Lung microvascular endothelial cell (primary cell): ENCODE measurements around the gene ZNF280A. TPM values are rescaled to one million over a fixed set of nuclear protein-coding genes. Genes with fewer than 3 reads are reported as not detected.
A peak's percentile ranks its signal among the peaks of the same experiment; 100 is the strongest.
"Not testable (repeated sequence)": the region's sequence is repeated elsewhere in the genome, so short reads cannot be mapped to it uniquely, and the experiment has no call there.

Experiments used
- DNase-seq, 2 donors: peaks; one replicate each; pipeline versions ENCODE4 v3.0.0 to v3.0.0-alpha.2; 2010; ENCODE audit warnings: low read depth in 2 of 2
- total RNA-seq: library from RNA; depleted of rRNA; stranded (reverse); fragments of >200 nt; gene quantifications from 2 replicates; pipeline ENCODE4 v1.2.1, GENCODE V29; 2014

ZNF280A gene
- total RNA-seq, 1 donor from 2014 or later = not detected

DNA sequence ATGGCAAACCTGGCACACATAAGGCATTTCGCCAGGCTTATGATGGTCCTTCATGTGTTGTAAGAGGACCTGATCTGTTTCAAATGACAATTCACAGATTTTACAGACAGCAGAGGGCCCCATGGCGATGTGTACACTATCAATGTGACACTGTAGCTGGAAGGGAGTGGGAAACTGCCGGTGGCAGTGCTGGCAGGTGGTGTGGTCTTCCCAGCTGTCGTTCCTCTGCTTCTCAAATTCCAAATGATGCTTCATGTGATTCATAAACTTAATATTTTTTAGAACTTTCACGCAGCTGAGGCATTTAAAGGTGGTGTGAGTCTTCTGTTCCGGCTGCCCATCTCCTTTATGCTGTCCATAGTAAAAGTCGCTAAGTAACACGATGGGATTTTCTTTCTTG, 5.6 kb downstream of the ZNF280A start:
- not testable (repeated sequence) for DNase-seq

DNA sequence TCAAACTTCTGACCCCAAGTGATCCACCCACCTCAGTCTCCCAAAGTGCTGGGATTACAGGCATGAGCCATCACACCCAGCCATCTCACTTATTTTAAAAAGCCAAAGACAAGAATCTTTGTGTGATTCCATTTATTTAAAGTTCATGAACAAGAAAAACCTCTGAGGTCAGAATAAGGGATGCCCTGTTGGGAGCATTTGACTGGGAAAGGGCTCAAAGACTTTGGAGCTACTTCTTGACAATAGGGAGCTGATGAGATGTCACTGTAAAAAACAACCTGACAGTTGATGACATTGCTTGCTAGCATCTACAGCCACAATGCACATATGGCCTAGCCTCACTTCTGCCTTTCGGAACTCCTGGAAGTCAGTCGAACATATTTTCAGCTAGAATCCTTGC, 6.5 kb downstream of the ZNF280A start:
- no peak for DNase-seq

DNA sequence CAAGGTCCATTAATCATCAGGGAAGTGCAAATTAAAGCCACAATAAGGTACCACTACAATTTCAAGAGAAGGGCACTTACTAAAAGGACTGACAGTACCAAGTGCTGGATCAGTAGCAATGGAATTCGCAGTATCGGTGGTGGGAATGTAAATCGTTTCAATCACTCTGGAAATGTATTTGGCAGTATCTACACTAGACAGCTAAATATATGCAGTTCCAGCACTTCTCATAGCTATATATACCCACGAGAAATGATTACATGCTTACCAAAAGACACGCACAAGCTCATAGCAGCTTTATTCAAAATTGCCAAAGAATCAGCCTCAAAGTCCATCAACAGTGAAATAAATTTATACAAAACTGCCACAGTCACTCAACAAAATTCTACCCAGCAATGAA, 7.1 kb downstream of the ZNF280A start:
- DNase-seq = no peak

DNA sequence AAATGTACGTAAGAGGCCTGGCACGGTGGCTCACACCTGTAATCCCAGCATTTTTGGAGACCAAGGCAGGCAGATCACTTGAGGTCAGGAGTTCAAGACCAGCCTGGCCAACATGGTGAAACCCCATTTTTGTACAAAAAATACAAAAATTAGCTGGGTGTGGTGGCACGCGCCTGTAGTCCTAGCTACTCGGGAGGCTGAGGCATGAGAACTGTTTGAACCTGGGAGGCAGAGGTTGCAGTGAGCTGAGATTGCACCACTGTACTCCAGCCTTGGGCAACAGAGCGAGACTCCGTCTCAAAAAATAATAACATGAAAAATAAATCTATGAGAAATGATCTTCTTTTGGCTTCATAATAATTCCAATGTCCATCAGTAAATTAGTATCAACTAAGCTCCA, 9.2 kb downstream of the ZNF280A start:
- not testable (repeated sequence) for DNase-seq

DNA sequence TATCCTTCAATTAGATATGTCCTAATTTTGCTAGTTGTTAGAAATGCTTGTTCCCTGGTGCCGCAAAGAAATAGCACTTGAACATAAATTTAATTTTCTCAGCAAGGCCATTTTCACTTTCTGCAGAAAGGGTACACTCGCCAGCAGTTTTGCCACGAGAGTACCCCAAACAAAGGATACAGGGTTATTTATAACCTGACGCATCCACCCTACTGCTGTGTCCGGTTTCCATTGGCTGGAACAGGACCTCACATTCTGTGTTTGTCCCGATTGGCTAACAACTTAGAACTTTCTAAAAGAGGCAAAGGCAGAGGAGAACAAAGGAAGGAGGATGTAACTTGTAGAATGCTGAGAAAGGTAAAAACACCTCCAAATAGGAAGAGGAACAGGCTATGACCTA, 10.2 kb downstream of the ZNF280A start:
- DNase-seq = not testable (repeated sequence)

DNA sequence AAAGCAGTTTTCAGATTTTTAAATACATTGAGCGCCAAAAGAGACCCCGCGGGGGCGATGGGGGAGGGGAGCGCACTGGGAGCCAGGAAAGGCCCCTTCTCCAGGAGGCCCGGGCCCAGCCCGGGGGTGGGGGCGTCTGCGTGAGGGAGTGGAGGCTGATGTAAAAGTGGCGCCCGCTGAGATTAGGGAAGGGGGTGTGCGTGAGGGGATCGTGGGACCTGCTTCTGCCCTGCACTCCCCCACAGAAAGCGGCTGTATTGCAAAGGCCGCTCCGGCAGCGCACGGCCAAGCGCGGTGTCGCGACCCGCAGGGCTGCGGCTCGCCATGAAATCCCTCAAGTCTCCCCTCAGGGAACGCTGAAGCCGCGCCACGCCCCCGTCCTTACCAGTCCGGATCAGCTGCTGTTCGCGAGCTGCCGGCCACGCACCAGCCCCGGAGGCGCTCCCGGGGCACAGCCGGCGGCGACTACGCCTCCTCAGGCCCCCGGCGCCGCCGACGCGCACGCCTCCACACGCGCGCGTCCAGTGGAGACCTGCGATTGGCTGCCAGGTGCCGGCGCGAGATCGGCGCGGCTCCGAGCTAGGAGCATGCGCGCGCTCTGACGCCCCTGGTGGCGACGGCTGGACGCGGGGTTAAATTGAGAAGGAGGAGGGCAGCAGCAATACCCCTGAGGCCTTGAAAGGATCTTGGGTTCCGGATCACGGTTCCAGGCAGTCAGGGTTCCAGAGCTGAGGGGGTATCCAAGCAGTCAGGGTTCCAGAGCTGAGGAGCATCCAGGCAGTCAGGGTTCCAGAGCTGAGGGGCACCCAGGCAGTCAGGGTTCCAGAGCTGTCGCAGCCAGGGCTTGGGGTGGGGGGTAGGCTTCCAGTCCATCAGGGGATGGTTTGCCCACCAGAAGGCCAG, 11.5 kb downstream of the ZNF280A start, which contains the start of gene ZNF280B:
Gene ZNF280B (minus strand): TSS at position 469 of the 903 bp plus-strand sequence. CDS start 19,344 bp downstream, outside the sequence.
- DNase-seq = peak; percentile 86 to 90

DNA sequence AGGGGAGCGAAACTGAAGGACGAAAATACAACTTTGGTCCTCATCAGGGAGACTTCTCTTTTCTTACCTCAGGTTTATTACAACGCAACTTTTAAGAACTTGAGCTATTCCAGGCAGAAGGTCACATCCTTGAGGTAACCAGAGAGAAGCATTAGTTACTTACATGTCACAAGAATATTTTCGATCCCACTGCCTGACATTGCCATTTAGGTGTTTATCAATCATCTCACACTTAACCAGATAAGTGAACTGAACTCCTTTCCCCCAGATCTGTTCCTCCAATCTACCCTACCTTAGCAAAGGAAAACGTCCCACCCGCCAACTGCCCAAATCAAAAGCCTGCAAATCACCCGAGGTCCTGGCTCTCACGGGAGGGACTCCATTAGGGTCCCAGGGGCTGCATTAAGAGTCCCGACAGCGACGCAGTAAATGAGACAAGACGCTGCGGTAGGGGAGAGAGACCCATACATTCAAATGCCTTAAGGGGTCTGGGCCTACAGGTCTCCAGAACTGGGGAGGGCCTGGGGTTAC, 12.3 kb downstream of the ZNF280A start:
- peak in 1 of 2 donors; percentile 2 for DNase-seq

DNA sequence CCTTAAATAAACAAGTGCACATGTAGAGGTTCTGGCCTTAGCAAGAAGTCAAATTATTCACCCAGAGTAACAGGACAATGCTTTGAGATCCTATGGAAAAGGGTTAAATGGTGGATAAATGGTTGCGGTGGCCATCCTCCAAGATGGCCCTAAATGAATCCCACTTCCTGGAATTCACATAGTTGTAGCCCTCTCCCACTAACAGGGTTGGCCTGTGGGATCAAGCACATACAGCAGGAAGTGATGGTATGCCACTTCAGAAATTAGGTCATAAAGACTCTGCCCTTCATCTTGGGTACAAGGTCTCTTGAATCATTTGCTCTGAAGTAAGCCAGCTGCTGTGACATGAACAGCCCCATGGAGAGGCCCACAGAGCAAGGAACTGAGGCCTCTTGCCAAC, 13.3 kb downstream of the ZNF280A start:
- no peak for DNase-seq

DNA sequence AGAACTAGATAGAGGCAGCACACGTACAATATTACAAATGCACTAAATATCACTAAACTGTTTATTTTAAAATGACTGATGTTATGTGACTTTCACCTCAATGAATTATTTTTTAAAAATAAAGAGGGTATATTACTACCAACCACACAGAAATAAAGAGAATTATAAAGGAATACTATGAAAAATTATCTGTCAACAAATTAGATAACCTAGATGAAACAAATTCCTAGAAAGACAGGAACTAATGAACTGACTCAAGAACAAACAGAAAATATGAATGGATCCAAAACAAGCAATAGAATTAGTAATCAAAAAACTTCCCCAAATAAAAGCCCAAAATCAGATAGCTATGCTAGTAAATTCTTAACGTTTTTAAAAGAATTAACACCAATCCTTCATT, 21.8 kb downstream of the ZNF280A start:
- no peak for DNase-seq

DNA sequence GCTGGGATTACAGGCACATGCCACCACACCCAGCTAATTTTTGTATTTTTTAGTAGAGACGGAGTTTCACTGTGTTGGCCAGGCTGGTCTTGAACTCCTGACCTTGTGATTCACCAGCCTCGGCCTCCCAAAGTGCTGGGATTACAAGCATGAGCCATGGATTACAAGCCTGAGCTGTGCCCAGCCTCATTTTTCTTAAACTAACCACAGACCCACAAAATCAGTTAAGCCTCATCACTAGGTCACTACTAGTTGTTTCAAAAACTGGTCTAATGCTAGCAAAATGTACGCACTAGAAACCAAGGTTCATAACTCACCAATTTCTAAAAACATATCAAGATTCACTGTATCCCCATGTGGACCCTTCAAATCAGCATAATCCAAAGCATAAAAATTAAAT, 28.5 kb downstream of the ZNF280A start:
- DNase-seq = not testable (repeated sequence)

DNA sequence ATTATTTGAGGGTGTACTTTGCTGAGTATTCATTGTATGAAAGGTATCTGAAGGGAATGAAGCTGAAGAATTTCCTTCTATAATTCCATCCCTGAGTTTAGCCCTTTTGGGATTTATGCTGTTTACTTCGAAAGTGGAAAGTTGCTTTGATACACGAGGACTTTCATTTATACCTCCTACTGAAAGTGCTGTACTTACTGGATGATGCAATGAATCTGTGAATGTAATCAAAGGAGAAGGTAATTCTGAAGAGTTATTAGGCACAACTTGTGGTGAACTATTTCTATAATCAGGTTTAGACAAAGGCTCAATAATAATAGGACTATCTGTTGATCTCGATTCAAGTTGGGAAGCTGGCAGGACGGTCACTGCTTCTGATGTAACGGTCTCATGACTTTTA, 31.3 kb downstream of the ZNF280A start:
- no peak for DNase-seq

DNA sequence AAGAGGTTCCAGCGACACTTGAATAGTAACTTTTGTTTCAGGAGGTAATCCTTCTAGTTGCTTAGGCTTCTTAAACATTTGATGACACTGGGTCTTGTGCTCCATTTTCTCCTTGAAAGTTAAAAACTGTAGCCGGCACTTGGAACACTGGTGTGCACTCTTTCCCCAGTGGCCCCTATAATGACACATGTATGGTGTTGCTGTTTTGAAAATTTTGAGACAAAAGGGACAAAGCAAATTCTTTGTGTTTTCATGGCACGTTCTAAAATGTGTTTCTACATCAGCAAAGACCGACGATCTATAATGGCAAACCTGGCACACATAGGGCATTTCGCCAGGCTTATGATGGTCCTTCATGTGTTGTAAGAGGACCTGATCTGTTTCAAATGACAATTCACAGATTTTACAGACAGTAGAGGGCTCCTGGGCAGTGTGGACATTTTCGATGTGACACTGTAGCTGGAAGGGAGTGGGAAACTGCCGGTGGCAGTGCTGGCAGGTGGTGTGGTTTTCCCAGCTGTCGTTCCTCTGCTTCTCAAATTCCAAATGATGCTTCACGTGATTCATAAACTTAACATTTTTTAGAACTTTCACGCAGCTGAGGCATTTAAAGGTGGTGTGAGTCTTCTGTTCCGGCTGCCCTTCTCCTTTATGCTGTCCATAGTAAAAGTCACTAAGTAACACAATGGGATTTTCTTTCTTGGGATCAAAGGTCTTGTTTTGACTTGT, 32.0 kb downstream of the ZNF280A start:
- no peak for DNase-seq

DNA sequence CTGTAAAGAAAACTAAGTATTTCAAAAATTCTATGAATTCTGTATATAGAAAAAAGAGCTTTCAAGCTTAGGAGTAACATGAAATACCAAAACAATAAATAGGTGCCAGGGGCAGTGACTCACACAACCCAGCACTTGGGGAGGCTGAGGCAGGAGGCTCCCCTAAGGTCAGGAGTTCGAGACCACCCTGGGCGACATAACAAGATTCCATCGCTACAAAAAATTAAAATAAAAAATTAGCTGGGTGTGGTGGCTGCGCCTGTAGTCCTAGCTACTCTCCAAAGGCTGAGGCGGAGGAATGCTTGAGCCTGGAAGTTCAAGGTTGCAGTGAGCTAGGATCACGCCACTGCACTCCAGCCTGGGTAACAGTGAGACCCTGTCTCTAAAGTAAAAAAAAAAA, 33.0 kb downstream of the ZNF280A start:
- DNase-seq = no peak

DNA sequence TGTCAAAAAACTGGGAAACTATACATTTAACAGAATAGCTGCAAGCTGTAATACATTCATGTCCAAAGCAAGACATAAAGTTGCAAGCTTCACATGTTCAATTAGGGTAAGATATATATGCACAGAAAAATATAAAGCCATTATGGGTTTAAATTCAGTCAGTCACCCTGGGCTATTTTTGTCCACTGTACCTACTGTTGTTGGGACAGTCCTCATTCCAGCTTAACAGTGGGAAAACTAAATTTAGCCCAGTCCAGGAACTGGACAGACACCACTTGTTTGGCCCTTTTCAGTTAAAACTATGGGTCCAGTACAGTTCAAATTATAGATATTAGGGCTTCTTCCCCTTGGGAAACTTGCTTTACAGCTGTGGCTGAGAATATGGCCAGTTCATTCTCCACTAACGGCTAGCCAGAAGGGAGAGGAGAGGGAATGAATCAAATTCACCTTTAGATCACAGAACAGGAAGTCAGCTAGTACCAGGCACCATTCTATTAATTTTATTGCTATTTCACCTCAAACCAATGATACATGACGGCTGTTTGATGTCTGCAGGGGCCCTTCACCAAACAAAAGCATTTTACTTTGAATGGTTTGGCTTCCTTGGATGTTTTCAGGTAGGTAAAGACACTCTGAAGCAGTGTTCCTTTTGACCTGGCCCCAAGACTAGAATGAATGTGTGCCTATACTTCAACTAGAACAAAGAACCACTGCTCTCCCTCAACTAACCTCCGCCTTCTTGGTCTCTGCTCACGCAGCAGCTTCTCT, 33.8 kb downstream of the ZNF280A start:
- DNase-seq = no peak

DNA sequence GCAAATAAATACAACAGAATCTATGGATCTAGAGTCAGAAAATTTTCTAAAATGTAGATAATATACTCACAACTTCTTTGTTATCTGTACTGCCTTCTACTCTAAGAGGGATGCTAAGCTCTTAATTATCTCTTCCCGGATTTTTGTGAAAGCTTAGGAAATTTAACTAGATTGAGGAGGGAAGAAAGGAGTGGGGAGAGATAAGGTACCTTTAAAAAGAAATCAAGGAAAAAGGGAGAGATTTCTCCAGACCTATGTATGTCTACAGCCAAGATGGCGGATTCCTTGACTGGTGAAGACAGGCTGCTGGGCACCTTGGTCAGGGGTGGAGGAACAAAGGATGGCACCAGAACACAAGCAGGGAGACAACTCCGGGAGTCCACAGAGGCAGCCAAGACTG, 34.5 kb downstream of the ZNF280A start:
- no peak for DNase-seq

DNA sequence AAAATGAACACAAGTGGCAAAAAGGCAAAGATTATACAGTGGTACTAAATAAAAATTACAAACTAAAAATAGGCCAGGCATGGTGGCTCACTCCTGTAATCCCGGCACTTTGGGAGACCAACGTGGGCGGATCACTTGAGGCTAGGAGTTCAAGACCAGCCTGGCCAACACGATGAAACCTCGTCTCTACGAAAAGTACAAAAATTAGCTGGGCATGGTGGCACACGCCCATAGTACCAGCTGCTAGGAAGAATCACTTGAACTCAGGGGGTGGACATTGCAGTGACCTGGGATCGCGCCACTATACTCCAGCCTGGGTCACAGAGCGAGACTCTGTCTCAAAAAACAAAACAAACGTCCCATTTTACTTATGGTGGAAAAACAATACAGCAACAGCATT, 36.0 kb downstream of the ZNF280A start:
- DNase-seq = no peak

DNA sequence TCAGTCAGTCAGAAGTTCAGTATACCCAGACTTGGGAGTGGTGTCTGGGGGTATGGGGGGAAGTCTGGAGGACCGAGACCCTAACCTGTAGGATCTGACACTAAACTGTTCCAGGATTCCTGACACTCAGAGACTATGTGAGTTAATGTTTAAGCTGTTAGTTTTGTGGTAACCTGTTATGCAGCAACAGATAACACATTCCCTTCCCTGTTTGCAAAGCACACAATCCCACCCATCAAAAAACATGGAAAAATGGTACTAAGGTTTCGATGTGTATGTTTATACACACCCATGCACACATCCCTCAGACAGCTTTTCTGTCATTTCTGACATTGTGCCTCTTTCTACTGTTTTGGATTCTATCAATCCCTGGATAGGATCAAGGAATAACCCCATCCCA, 39.1 kb downstream of the ZNF280A start:
- DNase-seq = no peak

DNA sequence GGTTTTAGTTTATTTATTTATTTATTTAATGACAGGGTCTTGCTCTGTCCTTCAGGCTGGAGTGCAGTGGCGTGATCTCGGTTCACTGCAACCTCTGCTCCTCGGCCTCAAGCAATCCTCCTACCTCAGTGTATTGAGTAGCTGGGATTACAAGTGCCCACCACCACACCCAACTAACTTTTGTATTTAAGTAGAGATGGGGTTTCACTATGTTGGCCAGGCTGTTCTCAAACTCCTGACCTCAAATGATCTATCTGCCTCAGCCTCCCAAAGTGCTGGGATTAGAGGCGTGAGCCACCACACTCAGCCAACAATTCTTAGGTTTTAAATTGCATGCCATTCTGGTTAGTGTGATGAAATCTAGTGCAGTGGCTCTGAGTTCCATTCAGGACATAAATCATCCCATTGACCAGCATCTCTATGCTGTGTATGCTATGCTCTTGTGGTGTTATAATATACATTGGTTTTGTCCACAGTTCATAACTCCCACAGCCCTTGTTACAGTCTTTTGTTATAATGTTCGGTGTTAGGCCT, 40.0 kb downstream of the ZNF280A start:
- DNase-seq = no peak

DNA sequence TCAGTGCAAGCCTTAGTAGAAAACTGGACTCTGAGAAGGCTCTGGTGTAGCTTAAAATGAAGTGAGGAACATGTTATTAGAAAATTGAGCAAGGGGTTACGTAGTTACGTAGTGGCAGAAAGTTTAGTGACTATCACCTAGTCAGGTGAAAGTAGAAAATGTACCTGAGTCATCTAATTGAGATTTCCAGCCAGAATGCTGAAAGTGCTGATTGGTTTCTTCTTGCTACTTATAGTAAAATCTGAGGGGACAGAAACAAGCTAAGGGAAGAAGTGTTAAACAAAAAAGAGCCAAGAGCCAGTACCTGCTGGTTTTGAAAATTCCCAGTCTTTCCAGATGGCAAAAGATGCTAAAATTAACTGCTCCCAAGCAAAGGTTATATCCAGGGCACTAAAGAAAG, 41.0 kb downstream of the ZNF280A start:
- DNase-seq = no peak

DNA sequence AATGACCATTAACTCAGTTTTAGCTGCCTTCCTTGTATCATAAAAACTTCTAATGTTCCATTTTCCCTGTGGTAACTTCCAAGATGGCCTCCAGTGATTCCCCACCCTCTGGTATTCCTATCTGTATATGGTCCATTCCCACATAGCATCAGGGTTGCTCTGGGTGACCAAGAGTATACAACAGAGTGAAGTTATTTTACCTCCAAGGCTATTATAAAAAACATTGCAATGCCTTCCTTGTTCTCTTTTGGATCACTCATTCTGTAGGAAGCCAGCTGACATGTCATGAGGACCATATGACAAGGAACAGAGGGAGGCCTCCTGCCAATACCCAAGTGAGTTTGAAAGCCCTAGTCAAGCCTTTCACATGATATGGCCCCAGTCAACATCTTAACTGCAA, 41.6 kb downstream of the ZNF280A start:
- DNase-seq = no peak

DNA sequence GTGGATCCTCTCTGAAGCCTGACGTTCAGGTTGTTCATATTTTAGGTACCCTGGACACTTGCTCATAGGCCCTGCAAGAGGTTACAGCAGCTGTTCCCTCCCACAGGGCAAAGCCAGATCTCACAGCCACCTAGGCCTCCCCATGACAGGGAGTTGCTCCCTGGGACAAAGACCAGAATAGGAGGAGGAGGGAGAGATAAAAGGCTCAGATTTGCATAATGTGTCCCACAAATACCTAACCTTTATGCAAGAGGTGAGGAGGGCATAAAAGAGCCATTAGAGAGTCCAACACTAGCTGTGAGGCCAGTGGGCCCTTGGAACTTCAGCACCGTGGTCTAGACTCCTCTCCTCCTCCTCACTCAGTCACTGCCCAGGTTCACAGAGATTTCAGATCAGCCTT, 45.3 kb downstream of the ZNF280A start:
- DNase-seq = no peak
